OCI-LY1 (cell line): ENCODE measurements around the gene RIPK3.

ENCODE experiments used
- EZH2 ChIP-seq: fragments of 200-600 bp; sonication (generic), shearing (Covaris generic); IDR thresholded peaks from 2 replicates; pipeline ENCODE4 v1.8.0; 2017; ENCODE audit warnings: borderline replicate concordance, mixed run types, mild to moderate bottlenecking, antibody characterized with exemption, low read length, moderate library complexity, mixed read lengths
- TF ChIP-seq, protein P1 (sequence below): fragments of 200-600 bp; sonication (generic), shearing (Covaris generic); IDR thresholded peaks from 2 replicates; pipeline ENCODE4 v1.5.1; 2017; ENCODE audit warnings: mild to moderate bottlenecking, antibody characterized with exemption, low read length, moderate library complexity, mixed read lengths

GRCh38 chr14:24337144-24337823, 2.5 kb downstream of the RIPK3 start:
- TF ChIP-seq, protein P1, sequence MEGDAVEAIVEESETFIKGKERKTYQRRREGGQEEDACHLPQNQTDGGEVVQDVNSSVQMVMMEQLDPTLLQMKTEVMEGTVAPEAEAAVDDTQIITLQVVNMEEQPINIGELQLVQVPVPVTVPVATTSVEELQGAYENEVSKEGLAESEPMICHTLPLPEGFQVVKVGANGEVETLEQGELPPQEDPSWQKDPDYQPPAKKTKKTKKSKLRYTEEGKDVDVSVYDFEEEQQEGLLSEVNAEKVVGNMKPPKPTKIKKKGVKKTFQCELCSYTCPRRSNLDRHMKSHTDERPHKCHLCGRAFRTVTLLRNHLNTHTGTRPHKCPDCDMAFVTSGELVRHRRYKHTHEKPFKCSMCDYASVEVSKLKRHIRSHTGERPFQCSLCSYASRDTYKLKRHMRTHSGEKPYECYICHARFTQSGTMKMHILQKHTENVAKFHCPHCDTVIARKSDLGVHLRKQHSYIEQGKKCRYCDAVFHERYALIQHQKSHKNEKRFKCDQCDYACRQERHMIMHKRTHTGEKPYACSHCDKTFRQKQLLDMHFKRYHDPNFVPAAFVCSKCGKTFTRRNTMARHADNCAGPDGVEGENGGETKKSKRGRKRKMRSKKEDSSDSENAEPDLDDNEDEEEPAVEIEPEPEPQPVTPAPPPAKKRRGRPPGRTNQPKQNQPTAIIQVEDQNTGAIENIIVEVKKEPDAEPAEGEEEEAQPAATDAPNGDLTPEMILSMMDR = no peak
- TF ChIP-seq EZH2 = no peak
